Measurements from ENCODE around the gene SPSB1.

- TF ChIP-seq YY1 (IDR thresholded peaks at IDR 0.05; ENCODE audit: insufficient read depth, insufficient read length): no peak
- no peak for TF ChIP-seq SUZ12 (IDR thresholded peaks at IDR 0.05; ENCODE audit: extremely low read depth, insufficient read depth, insufficient read length)
Measured at GRCh38 chr1:9350960-9351359, 58.3 kb downstream of the SPSB1 start.

Data from NT2/D1 (cell line).